Fibroblast of skin of right biceps (primary cell): ENCODE data around the gene ABHD10.

Experiments
- DNase-seq: peaks from one replicate; pipeline ENCODE4 v3.0.0-alpha.2; 2013

ABHD10 gene

GRCh38 chr3:111967068-111967467, 11.8 kb upstream of the ABHD10 start:
- DNase-seq: no peak

GRCh38 chr3:111967651-111968274, 11.1 kb upstream of the ABHD10 start:
- peak; percentile 74 for DNase-seq

- DNase-seq: no peak
Observed at GRCh38 chr3:111968319-111969054, 10.3 kb upstream of the ABHD10 start.

GRCh38 chr3:111970376-111970775, 8.4 kb upstream of the ABHD10 start:
- no peak for DNase-seq

GRCh38 chr3:111971533-111972130, 7.2 kb upstream of the ABHD10 start:
- no peak for DNase-seq

GRCh38 chr3:111972891-111973290, 5.9 kb upstream of the ABHD10 start:
- DNase-seq: no peak

- DNase-seq: no peak
Observed at GRCh38 chr3:111975131-111975530, 3.7 kb upstream of the ABHD10 start.

GRCh38 chr3:111976254-111976653, 2.6 kb upstream of the ABHD10 start:
- no peak for DNase-seq

- peak; percentile 23 for DNase-seq
Observed at GRCh38 chr3:111979434-111980038, 710 bp downstream of the ABHD10 start.

GRCh38 chr3:111980716-111981456, 2.1 kb downstream of the ABHD10 start:
- DNase-seq: no peak

- DNase-seq: no peak
Observed at GRCh38 chr3:111981457-111981763, 2.6 kb downstream of the ABHD10 start.

- DNase-seq: no peak
Observed at GRCh38 chr3:111984636-111985298, 5.9 kb downstream of the ABHD10 start.

GRCh38 chr3:111986800-111987199, 8.0 kb downstream of the ABHD10 start:
- DNase-seq: no peak

- peak; percentile 63 for DNase-seq
Observed at GRCh38 chr3:111989061-111989678, 10.3 kb downstream of the ABHD10 start.

GRCh38 chr3:111993038-111993437, 14.2 kb downstream of the ABHD10 start:
- no peak for DNase-seq

GRCh38 chr3:111998636-111999483, 20.0 kb downstream of the ABHD10 start, which contains the start of gene TAGLN3:
TSS of gene TAGLN3 (plus strand) at chr3:111998922. CDS start at chr3:111999423, 501 bp downstream.
- DNase-seq: peak; percentile 20

- DNase-seq: peak; percentile 4
Observed at GRCh38 chr3:111999484-112000324, 20.9 kb downstream of the ABHD10 start.

- no peak for DNase-seq
Observed at GRCh38 chr3:112000367-112000771, 21.5 kb downstream of the ABHD10 start.

- peak; percentile 8 for DNase-seq
Observed at GRCh38 chr3:112000966-112001365, 22.1 kb downstream of the ABHD10 start.

- no peak for DNase-seq
Observed at GRCh38 chr3:112001526-112001925, 22.7 kb downstream of the ABHD10 start.
